Activated CD4-positive, alpha-beta T cell treated with anti-CD3 and anti-CD28 coated beads, Interleukin-10, Interleukin-2, amounts not matched to agents 100 ng/mL and 50 ng/mL, durations not matched to agents 16 hours and 8 hours (primary cell): ENCODE data around the gene EID3.

Experiments
- DNase-seq: peaks from one replicate; pipeline ENCODE4 v3.0.0-alpha.2; 2020

The EID3 gene

GRCh38 chr12:104342147-104342546, 38.6 kb downstream of the EID3 start:
- DNase-seq: no peak

- DNase-seq: no peak
Observed at GRCh38 chr12:104342635-104343249, 39.2 kb downstream of the EID3 start.

- no peak for DNase-seq
Observed at GRCh38 chr12:104344682-104345081, 41.1 kb downstream of the EID3 start.

GRCh38 chr12:104345234-104346066, 41.9 kb downstream of the EID3 start:
- no peak for DNase-seq

GRCh38 chr12:104347374-104348075, 44.0 kb downstream of the EID3 start:
- DNase-seq: no peak

- no peak for DNase-seq
Observed at GRCh38 chr12:104348283-104348993, 44.9 kb downstream of the EID3 start.

- DNase-seq: no peak
Observed at GRCh38 chr12:104348994-104349494, 45.5 kb downstream of the EID3 start.

GRCh38 chr12:104350211-104351056, 46.9 kb downstream of the EID3 start:
- no peak for DNase-seq

- no peak for DNase-seq
Observed at GRCh38 chr12:104351057-104351983, 47.8 kb downstream of the EID3 start.

GRCh38 chr12:104352106-104352713, 48.7 kb downstream of the EID3 start:
- no peak for DNase-seq

- no peak for DNase-seq
Observed at GRCh38 chr12:104353012-104353981, 49.8 kb downstream of the EID3 start.

- no peak for DNase-seq
Observed at GRCh38 chr12:104354167-104354867, 50.8 kb downstream of the EID3 start.
